Hepatic stellate cell (primary cell): ENCODE data around the gene KLHL7.
"Not testable (repeated sequence)": the region's sequence is repeated elsewhere in the genome, so short reads cannot be mapped to it uniquely, and the experiment has no call there.

Experiments
- DNase-seq: peaks from one replicate; pipeline ENCODE4 v3.0.0; 2011; ENCODE audit warnings: low spot score

Gene KLHL7

DNA sequence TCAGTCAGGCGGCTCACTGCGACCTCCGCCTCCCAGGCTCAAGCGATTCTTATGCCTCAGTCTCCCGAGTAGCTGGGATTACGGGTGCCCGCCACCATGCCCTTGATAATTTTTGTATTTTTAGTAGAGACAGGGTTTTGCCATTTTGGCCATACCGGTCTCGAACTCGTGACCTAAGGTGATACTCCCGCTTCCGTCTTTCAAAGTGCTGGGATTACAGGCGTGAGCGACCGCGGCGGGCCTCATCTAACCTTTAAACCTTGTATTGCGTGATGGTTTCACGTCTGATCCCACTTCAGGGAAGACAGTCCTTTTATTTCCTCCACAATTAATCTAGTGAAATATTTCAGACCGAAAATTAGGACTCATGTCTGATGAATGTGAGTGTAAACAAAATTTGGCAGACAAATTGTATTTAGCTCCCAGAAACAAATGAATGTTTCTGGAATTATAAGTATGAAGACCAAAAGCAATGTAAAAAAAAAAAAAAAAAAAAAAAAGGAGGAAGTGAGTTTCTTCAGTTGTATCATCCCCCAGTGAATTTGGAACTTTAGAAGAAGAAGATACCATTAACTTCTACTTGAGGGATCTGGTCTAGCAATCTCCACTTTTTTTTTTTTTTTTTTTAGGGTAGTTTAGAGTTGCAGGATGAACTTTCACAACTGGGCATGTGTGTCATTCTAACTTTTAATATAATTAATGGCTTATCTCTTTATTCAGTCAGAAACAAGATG lies 77.9 kb downstream of the KLHL7 start:
- DNase-seq, result no peak

DNA sequence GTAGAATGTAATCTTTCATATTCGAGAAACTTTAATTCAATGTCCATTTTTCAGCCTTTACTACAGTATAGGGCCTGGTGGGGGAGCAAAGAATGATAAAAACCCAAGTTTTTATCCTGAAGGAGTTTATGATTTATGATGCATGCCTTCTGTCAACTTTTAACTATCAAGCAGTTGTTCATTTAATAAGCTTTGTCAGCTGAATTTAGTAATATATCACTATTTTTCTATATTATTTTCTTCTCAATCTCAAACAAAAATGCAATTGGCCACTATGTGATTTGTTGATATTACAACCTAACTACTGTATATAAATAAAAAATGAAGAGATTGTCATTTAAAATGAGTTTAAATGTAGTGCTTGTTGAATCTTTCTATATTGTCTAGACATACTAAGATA lies 78.7 kb downstream of the KLHL7 start:
- DNase-seq, result no peak

DNA sequence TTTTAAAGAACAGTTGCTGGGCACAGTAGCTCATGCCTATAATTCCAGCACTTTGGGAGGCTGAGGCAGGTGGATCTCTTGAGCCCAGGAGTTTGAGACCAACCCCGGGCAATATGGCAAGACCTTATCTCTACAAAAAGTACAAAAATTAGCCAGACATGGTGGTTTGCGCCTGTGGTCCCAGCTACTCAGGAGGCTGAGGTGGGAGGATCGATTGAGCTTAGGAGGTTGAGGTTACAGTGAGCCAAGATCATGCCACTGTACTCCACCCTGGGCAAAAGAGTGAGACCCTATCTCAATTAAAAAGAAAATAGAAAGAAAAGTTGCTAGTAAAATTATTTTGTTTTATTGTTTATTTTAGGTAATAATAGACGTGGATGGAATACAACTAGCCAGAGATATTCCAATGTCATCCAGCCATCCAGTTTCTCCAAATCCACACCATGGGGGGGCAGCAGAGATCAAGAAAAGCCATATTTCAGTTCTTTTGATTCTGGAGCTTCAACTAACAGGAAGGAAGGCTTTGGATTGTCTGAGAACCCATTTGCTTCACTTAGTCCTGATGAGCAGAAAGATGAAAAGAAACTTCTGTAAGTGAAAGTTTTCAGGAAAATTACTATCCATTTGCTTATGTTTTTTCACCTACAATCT lies 79.2 kb downstream of the KLHL7 start:
- peak; percentile 27 for DNase-seq

DNA sequence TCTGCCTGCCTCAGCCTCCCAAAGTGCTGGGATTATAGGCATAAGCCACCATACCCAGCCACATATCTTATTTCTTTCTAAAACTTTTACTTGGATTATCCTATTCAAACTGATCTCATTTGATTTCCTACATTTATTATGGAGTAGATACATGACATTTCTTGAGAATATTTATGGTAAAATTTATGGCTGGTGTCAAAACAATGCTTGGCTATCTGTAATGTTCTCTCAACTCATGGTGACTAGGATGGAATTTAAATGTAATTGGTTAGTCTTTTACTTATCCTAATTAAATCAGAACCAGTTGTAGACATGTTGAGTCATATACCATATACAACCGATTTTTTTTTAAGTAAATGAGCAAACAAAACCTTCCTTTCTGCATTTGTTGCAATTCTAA lies 80.4 kb downstream of the KLHL7 start:
- no peak for DNase-seq

DNA sequence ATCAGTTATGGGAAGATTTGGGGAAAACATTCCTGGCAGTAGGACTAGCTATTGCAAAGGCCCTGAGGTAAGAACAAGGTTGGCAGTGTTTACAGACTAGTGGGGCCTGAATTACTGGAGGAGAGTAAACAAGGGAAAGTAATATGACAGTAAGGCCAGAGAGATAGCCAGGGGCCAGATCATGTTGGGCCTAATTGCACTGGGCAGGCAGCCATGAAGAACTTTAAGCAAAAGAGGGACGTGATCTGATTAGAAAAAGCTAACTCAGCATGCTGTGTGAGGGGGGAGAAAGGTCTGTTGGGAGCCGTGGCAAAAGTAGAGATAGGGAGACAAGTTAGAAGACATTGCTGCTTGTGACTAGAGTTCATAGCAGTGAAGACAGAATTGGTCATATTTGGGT lies 85.4 kb downstream of the KLHL7 start:
- DNase-seq, result no peak

DNA sequence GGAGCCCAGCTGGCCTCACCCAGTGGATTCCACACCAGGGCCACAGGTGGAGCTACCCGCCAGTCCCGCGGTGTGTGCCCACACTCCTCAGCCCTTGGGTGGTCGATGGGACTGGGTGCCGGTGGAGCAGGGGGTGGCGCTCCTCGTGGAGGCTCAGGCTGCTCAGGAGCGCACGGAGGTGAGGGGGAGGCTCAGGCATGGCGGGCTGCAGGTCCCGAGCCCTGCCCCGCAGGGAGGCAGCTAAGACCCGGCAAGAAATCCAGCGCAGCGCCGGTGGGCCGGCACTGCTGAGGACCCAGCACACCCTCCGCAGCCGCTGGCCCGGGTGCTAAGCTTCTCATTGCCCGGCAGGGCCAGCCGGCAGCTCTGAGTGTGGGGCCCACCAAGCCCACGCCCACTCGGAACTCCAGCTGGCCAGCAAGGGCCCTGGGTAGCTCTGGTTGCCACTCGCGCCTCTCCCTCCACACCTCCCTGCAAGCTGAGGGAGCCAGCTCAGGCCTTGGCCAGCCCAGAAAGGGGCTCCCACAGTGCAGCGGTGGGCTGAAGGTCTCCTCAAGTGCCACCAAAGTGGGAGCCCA lies 88.2 kb downstream of the KLHL7 start:
- DNase-seq, result not testable (repeated sequence)

DNA sequence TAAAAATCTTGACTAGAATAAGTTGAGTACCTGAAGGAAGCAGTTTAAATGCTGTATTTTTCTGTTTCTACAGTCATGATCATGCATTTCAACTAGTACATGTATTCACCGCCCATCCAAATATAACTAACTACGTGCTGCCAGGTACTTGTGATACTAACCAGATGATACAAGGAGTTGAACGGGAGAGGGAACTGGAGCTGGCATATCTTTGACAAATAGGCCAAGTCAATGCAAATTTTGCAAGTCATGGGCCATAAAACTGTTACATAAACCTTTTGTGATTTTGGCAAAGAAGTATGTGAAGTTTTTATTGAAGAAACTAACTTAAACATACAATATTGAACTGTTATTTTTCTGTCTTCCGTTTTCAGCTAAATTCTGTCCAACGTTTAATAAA lies 90.7 kb downstream of the KLHL7 start:
- no peak for DNase-seq

DNA sequence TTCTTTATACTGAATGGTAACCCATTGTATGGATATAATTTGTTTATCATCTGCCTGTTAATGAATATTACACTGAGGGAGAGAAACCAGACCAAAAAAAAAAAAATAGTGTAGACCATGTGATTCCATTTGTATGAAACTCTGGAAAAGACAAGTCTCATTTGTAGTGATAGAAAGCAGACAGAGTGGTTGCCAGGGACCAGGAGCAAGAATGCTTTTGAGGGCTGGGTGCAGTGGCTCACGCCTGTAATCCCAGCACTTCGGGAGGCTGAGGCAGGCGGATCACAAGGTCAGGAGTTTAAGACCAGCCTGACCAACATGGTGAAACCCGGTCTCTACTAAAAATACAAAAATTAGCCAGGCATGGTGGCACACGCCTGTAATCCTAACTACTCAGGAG lies 92.2 kb downstream of the KLHL7 start:
- not testable (repeated sequence) for DNase-seq

DNA sequence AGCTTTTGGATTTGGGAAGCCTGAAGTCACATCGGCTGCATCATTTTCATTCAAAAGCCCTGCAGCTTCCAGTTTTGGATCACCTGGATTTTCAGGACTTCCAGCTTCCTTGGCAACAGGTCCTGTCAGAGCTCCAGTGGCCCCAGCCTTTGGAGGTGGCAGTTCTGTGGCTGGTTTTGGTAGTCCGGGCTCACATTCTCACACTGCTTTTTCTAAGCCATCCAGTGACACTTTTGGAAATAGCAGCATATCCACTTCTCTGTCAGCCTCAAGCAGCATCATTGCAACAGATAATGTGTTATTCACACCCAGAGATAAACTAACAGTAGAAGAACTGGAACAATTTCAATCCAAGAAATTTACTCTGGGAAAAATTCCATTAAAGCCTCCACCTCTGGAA lies 94.7 kb downstream of the KLHL7 start:
- DNase-seq, result no peak

DNA sequence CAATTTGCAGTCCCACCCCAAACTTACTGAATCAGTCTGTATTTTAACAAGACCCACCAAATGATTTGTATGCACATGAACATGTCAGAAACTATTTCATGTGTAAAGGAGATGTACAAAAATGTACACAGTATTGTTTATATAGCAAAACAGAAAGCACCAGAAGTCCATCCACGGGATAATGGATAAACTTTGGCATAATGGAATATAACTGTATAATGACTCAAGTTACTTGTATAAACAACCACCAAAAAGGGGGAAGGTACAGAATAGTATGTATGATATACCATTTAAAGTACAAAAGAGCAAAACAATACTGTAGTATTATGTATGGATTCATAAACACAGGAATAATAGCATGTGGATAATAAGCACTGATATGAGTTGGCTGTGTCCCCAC lies 98.7 kb downstream of the KLHL7 start:
- DNase-seq, result no peak

DNA sequence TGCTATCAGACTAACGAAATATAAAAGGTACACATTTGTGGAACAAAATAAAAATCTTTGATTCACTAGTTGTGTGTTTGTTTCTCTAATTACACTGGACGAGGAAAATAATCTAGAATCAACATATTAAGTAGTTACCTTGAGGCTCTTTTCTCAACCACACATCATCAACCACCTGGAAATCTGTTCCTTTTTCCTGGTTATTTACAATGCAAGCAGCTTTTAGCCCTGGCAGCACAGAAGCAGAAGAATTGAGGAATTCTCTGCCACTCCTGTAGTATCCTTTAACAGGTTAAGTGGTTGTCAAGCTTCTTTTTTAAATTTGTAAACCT lies 100.0 kb downstream of the KLHL7 start:
- DNase-seq, result no peak

DNA sequence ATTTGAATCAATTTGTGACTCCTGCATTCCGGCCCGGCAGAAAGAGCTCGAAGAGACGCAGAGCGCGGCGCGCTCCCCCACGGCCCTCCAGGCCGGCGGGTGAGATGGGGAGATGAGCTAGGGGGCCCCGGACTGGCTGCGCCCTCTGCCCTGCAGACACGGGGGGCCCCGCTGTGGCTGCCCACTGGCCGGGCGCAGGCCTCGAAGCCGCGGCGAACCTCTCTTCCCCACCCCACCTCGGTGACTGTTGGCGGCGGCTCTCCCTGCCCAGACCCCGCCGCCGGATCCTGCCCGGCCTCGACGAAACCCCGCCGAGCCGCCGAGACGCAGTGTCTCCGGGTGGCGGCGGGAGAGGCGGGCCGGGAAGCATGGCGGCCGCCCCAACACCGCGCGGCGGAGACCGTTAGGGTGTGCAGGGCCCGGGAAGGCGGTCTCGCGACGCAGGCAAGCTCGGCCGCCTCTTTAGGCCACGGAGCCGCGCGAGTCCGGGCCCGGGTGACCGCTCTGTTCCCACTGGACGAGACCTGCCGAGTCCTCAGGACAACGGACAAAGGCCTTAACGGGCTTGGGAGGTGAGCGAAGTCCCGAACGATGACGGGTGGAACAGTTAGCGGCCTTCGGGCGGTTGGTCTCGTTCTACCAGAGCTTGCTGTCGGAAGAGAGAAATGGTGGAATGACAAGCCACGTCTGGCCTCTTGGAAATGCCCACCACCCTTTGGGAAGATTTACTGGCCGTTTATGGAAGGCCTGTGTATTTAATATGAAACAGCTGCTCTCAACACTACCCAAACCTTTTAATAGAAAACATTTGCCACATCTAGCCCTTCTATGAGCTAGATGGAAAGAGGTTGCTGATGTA lies 100.6 kb downstream of the KLHL7 start:
- no peak for DNase-seq

DNA sequence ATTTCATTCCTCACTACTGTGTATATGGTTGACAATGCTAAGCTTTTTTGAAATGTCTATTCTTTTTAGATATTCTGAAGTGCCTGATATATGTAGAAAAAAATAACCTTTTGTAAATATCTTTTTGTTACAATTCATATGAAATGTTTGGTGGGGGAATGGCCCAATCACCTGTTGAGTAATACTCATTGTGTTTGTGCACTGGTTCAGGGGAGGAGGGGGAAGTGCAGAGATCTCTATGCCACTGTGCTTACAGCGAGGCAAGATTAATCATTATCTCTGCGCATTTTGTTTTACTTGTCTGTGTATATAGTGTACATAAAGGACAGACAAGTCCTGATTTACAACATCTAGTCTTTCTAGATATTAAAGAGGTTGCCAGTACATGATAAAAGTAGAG lies 101.4 kb downstream of the KLHL7 start:
- DNase-seq, result no peak

DNA sequence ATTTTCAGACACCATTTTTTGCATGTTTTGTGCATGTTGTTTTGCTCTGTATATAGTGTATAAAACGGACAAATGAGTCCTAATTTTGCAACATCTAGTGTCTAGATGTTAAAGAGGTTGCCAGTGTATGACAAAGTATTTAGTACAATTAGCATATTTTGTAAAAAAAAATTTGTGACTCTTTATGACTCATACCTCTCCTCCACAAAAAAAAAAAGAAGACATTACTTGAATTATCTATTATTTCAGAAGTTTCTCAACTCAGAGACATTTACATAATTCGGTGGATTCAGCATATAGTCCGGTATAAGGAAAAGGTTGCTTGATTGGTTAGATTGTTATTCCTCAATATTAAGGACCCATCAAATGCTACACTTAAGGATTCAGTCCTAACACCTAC lies 102.3 kb downstream of the KLHL7 start:
- no peak for DNase-seq

DNA sequence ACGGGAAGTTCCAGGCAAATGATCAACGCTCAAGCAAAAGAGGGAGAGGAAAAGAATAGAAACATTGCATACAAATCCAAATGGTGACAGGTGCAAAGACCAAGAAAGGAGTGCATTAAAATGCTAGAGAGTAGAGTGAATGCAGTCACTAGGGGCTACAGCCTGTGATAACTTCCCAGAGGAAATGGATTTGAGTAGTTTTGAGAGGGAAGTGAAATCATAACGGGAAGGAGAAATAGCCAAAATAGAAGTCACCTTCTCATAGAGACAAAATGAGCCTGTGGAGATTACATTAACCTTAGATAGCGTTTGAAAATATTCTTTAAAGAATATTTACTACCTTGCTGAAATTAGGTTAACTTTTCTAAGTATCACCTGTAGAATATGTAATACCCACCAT lies 102.7 kb downstream of the KLHL7 start:
- no peak for DNase-seq

DNA sequence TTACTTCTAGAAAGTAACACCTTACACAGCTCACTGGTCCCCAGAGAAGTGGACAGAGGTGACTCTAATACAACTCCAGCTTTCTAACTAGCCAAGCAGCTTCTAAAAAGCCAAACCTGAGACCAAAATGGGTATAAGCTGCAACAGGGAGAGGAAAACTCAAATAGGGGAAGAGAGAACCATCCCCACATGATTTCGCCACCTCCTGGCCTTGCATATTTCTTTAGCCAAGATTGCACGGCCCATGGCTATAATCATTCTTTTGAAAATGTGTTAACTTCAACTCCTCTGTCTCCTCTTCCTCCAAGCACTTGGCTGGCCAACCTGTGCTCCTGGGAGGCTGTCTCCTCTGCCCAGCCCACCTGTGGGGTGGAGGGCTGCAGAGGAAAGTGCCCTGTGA lies 104.9 kb downstream of the KLHL7 start:
- DNase-seq, result no peak

DNA sequence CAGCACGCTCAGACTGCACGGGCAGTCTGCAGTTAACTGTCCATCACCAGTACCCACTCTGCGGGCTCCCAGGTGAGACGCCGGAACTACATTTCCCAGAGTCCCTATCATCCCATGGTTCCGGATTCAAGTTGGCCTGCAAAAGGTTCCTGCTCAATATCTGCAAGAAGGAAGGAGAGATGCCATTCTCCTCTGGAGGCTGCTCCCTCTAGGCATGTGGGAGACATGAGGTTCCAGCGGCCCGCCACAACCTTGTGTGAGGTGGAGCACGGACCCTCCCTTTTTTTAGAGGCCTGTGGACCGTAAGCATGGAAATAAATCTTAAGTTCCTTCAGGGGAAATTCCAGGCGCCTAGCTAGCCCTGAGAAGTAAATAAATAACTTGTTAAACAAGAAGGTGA lies 106.0 kb downstream of the KLHL7 start:
- no peak for DNase-seq

DNA sequence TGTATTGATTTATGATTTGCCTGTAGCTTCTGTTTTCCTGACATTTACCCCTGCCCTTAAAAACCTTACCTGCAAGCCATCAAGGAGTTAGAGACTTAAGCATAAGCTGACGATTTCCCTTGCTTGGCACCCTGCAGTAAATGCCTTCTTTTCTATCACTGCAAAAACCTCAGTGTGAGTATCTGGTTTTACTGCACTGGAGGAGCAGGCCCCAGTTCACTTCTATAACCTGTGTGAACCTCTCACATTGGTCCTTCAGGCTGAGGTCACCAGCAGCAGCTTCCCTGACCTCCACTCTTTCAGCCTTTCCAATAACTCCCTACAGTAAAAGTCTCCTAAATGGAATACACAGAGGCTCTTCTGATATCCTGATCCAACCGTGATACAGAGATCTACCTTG lies 106.8 kb downstream of the KLHL7 start:
- no peak for DNase-seq

DNA sequence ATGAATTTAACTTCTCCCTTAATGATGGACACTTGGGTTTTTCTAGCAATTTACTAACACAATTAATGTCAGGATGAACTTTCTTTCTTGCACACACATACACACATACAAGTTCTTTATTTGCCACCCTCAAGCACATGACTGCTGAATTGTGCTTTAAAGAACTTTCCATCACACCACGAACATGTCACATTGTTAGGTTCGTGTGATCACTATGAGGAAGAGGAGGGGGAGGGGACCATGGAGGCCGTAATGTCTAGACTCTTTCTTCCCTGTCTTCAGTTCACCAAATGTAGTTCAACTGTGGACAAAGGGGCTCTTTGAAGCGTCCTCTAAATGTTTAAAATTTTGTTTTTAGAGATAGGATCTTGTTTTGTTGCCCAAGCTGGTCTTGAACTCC lies 107.3 kb downstream of the KLHL7 start:
- no peak for DNase-seq

DNA sequence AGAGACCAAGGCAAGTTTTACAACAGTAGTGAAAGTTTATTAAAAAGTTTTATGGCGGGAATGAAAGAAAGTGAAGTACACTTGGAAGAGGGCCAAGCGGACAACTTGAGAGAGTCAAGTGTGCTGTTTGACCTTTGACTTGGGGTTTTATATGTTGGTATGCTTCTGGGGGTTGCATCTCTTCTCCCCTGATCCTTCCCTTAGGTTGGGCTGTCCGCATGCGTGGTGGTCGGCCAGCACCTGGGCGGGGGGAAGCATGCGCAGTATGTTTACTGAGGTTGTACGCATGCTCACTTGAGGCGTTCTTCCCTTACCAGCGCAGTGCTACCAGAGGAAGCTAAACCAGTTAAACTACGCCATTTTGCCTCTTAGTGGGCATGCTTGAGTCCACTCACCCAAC lies 108.2 kb downstream of the KLHL7 start:
- DNase-seq, result no peak

DNA sequence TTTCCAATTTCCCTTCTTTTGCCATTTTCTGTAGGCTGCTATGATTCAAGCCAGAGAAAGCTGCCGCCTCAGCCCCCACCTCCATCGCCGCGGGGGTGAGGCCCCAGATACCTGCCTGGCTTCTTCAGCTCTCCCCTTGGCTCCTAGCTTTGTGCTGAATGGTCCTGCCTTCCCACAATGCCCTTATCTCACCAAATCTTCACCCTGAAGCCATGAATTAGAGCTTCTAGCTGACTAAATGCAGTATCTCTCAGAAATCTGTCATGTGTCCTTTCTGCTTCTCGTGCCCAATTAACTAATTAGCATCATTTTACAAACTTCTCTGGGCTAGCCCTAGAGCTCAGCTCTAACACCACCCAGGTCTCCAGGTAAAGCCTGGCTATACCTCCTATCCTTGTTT lies 108.8 kb downstream of the KLHL7 start:
- no peak for DNase-seq

DNA sequence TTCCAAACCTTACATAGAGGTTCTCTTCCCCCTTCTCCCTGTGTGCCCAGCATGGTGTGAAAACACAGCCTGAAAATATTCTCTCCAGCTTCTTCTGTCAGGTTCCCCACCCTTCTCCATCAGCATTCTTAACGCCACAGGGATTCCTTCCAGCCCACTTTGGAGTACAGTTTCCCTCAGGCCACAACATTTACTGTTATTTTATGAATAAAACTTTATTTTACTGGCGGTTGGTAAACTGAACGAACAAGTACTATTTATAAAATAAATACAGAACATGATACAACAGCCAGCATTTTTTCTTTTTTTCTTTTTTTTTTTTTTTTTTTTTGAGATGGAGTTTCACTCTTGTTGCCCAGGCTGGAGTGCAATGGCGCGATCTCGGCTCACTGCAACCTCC lies 109.4 kb downstream of the KLHL7 start:
- no peak for DNase-seq

DNA sequence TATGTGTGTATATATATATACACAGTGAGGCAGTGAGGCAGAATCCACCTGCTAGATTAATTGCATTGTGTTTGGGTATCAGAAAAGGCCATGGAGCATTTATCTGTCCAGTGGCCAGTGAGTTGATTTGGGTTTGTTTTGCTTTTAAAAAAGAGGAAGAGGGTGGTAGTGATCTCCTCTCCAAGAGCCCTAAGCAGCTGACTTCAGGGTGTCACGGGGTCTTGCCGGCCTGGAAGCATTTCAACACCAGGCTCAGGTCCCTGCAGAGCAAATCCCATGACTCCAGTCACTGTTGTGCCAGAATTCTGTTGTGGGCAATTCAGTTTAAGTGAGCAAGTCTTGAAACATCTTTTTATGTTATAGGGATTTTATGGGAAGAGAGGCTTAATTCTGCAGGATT lies 110.4 kb downstream of the KLHL7 start:
- no peak for DNase-seq
